ENCODE results near the gene GAL.
A peak's percentile ranks its signal among the peaks of the same experiment; 100 is the strongest.

Gene GAL

DNA sequence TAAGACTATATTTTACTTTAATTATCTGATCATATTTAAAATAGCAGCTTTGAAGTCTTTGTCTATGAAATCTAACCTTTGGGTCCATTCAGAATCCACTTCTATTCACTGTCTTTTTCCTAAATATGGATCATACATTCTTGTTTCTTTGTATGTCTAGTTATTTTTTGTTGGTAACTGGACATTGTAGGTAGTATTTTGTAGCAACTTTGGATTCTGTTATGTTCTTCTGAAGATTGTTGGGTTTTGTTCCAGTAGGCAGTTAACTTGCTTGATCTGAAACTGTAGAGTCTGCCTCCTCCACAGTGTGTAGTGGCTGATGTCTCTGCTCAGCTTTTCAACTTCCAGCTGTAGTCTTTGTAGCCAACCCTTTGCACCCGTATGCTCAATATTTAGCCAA lies 37.5 kb upstream of the GAL start:
- no peak overlapping the region for H3K4me3 ChIP-seq (ENCODE audit: control insufficient read depth in 1 of 7, extremely low read depth in 1 of 7, insufficient read depth in 4 of 7, low read depth in 2 of 7, low read length in 6 of 7)
- peaks cover 0 to 12% (median 3%) of the 10 kb centered on the region in 5 experiments for H3K27me3 ChIP-seq (replicated peaks in 2 of 5; ENCODE audit: control insufficient read depth in 4 of 5, insufficient read depth in 5 of 5, low read length in 4 of 5)
- no peak overlapping the region for H3K27ac ChIP-seq (ENCODE audit: insufficient read depth in 1 of 2, low read depth in 1 of 2, low read length in 2 of 2, poor library complexity in 1 of 2, severe bottlenecking in 2 of 2)
- DNase-seq = no peak
- peaks cover 2 to 23% (median 12%) of the 10 kb centered on the region in 5 experiments for H3K9me3 ChIP-seq (ENCODE audit: control extremely low read depth in 1 of 5, control insufficient read depth in 4 of 5, insufficient read depth in 2 of 5, low read depth in 1 of 5, low read length in 4 of 5)
- ChIA-PET CTCF (interaction anchor here (0.9 to 1.3 kb wide), 2 partner anchors 14 to 21 kb away, joined by 3 to 4 read pairs; no protein-coding TSS in a partner anchor), POLR2A (no interaction called here)
- no peaks in the 10 kb centered on the region for H3K36me3 ChIP-seq (ENCODE audit: control insufficient read depth in 4 of 4, insufficient read depth in 4 of 4, low read length in 3 of 4)
- 100% methylated on average over 1 of the region's 1 CpG for WGBS (ENCODE audit: insufficient coverage)
- no peaks in the 10 kb centered on the region for H3K4me1 ChIP-seq (ENCODE audit: control extremely low read depth in 1 of 4, control insufficient read depth in 4 of 4, insufficient read depth in 4 of 4, low read length in 3 of 4)

GRCh38 chr11:68649851-68650555 lies 34.3 kb upstream of the GAL start:
- CTCF ChIA-PET = no interaction called here
- WGBS (ENCODE audit: insufficient coverage) = 76% methylated on average over 37 of the region's 38 CpGs

GRCh38 chr11:68650801-68651200 lies 33.5 kb upstream of the GAL start:
- 96% methylated on average over 9 of the region's 14 CpGs for WGBS (ENCODE audit: insufficient coverage)
- Histone ChIP-seq H3K27ac (ENCODE audit: insufficient read depth in 1 of 2, low read depth in 1 of 2, low read length in 2 of 2, poor library complexity in 1 of 2, severe bottlenecking in 2 of 2) (no peak overlapping the region), H3K27me3 (replicated peaks in 2 of 5; ENCODE audit: control insufficient read depth in 4 of 5, insufficient read depth in 5 of 5, low read length in 4 of 5) (peaks cover 0 to 12% (median 3%) of the 10 kb centered on the region in 5 experiments), H3K4me3 (ENCODE audit: control insufficient read depth in 1 of 7, extremely low read depth in 1 of 7, insufficient read depth in 4 of 7, low read depth in 2 of 7, low read length in 6 of 7) (no peak overlapping the region), H3K9me3 (ENCODE audit: control extremely low read depth in 1 of 5, control insufficient read depth in 4 of 5, insufficient read depth in 2 of 5, low read depth in 1 of 5, low read length in 4 of 5) (peaks cover 2 to 30% (median 16%) of the 10 kb centered on the region in 5 experiments), H3K36me3 (ENCODE audit: control insufficient read depth in 4 of 4, insufficient read depth in 4 of 4, low read length in 3 of 4) (no peaks in the 10 kb centered on the region), H3K4me1 (ENCODE audit: control extremely low read depth in 1 of 4, control insufficient read depth in 4 of 4, insufficient read depth in 4 of 4, low read length in 3 of 4) (no peaks in the 10 kb centered on the region)
- DNase-seq = no peak
- POLR2A ChIA-PET = interaction anchor here (0.7 kb wide), 1 partner anchor 38 kb away, joined by 4 read pairs; no protein-coding TSS in a partner anchor
- CTCF ChIA-PET = no interaction called here

More at GRCh38 chr11:68649851-68650555, 34.3 kb upstream of the GAL start:
- Histone ChIP-seq H3K4me3 (ENCODE audit: control insufficient read depth in 1 of 7, extremely low read depth in 1 of 7, insufficient read depth in 4 of 7, low read depth in 2 of 7, low read length in 6 of 7) (no peak overlapping the region), H3K27ac (ENCODE audit: insufficient read depth in 1 of 2, low read depth in 1 of 2, low read length in 2 of 2, poor library complexity in 1 of 2, severe bottlenecking in 2 of 2) (no peak overlapping the region), H3K27me3 (replicated peaks in 2 of 5; ENCODE audit: control insufficient read depth in 4 of 5, insufficient read depth in 5 of 5, low read length in 4 of 5) (peaks cover 0 to 12% (median 3%) of the 10 kb centered on the region in 5 experiments), H3K36me3 (ENCODE audit: control insufficient read depth in 4 of 4, insufficient read depth in 4 of 4, low read length in 3 of 4) (no peaks in the 10 kb centered on the region), H3K9me3 (ENCODE audit: control extremely low read depth in 1 of 5, control insufficient read depth in 4 of 5, insufficient read depth in 2 of 5, low read depth in 1 of 5, low read length in 4 of 5) (peaks cover 2 to 24% (median 14%) of the 10 kb centered on the region in 5 experiments), H3K4me1 (ENCODE audit: control extremely low read depth in 1 of 4, control insufficient read depth in 4 of 4, insufficient read depth in 4 of 4, low read length in 3 of 4) (no peaks in the 10 kb centered on the region)
- no peak for DNase-seq
- POLR2A ChIA-PET = interaction anchor here (0.7 kb wide), 1 partner anchor 39 kb away, joined by 4 read pairs; no protein-coding TSS in a partner anchor

- ChIA-PET POLR2A (no interaction called here), CTCF (no interaction called here)
- peaks cover 0 to 12% (median 3%) of the 10 kb centered on the region in 5 experiments for H3K27me3 ChIP-seq (replicated peaks in 2 of 5; ENCODE audit: control insufficient read depth in 4 of 5, insufficient read depth in 5 of 5, low read length in 4 of 5)
- DNase-seq = peak in 1 of 3 donors; percentile 8
- WGBS (ENCODE audit: insufficient coverage) = 85% methylated on average over 18 of the region's 22 CpGs
- H3K36me3 ChIP-seq (ENCODE audit: control insufficient read depth in 4 of 4, insufficient read depth in 4 of 4, low read length in 3 of 4) = no peaks in the 10 kb centered on the region
- H3K9me3 ChIP-seq (ENCODE audit: control extremely low read depth in 1 of 5, control insufficient read depth in 4 of 5, insufficient read depth in 2 of 5, low read depth in 1 of 5, low read length in 4 of 5) = peaks cover 0 to 29% (median 16%) of the 10 kb centered on the region in 5 experiments
- no peaks in the 10 kb centered on the region for H3K4me1 ChIP-seq (ENCODE audit: control extremely low read depth in 1 of 4, control insufficient read depth in 4 of 4, insufficient read depth in 4 of 4, low read length in 3 of 4)
- H3K4me3 ChIP-seq (ENCODE audit: control insufficient read depth in 1 of 7, extremely low read depth in 1 of 7, insufficient read depth in 4 of 7, low read depth in 2 of 7, low read length in 6 of 7) = no peak overlapping the region
- H3K27ac ChIP-seq (ENCODE audit: insufficient read depth in 1 of 2, low read depth in 1 of 2, low read length in 2 of 2, poor library complexity in 1 of 2, severe bottlenecking in 2 of 2) = no peak overlapping the region
Observed at GRCh38 chr11:68651208-68651984, 32.9 kb upstream of the GAL start.

DNA sequence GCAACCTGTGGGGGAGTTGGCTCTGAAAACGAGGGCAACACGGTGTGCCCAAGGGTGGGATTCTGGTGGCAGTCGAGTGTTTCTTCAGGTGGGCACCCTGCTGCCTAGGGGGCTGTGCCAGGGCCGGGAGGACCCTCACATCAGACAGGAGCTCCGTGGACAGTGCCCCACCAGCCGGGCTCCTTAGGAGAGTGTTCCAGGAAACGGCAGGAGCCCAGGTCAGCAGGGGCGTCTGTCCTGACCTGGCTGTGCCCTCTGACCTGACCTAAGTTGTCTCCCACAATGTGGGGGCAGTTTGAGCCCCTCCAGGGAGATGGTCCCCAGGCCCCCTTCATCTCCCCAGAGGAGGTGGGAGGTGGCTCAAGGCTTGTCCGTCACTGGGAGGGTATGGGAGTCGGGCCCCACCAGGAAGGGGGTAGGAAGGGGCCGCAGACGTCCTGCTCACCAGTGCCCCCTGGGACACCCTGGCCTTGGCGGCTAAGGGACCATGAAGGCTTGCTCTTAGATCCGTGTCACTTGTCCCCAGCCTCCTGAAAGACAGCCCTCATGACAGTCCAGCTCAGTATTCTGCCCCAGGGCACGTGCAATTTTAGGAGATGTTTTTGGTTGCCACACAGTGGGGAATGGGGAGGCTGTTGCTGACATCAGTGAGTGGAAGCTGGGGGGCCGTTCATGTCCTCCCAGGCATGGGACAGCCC lies 32.2 kb upstream of the GAL start:
- POLR2A ChIA-PET = no interaction called here
- Histone ChIP-seq H3K27me3 (replicated peaks in 2 of 5; ENCODE audit: control insufficient read depth in 4 of 5, insufficient read depth in 5 of 5, low read length in 4 of 5) (peaks cover 0 to 12% (median 3%) of the 10 kb centered on the region in 5 experiments), H3K4me1 (ENCODE audit: control extremely low read depth in 1 of 4, control insufficient read depth in 4 of 4, insufficient read depth in 4 of 4, low read length in 3 of 4) (no peaks in the 10 kb centered on the region), H3K36me3 (ENCODE audit: control insufficient read depth in 4 of 4, insufficient read depth in 4 of 4, low read length in 3 of 4) (no peaks in the 10 kb centered on the region), H3K27ac (ENCODE audit: insufficient read depth in 1 of 2, low read depth in 1 of 2, low read length in 2 of 2, poor library complexity in 1 of 2, severe bottlenecking in 2 of 2) (no peak overlapping the region), H3K4me3 (ENCODE audit: control insufficient read depth in 1 of 7, extremely low read depth in 1 of 7, insufficient read depth in 4 of 7, low read depth in 2 of 7, low read length in 6 of 7) (no peak overlapping the region), H3K9me3 (ENCODE audit: control extremely low read depth in 1 of 5, control insufficient read depth in 4 of 5, insufficient read depth in 2 of 5, low read depth in 1 of 5, low read length in 4 of 5) (peaks cover 0 to 23% (median 10%) of the 10 kb centered on the region in 5 experiments)
- CTCF ChIA-PET = no interaction called here
- DNase-seq = no peak
- WGBS (ENCODE audit: insufficient coverage) = 84% methylated on average over 15 of the region's 16 CpGs

GRCh38 chr11:68652683-68653156 lies 31.6 kb upstream of the GAL start:
- DNase-seq = no peak
- Histone ChIP-seq H3K36me3 (ENCODE audit: control insufficient read depth in 4 of 4, insufficient read depth in 4 of 4, low read length in 3 of 4) (no peaks in the 10 kb centered on the region), H3K4me1 (ENCODE audit: control extremely low read depth in 1 of 4, control insufficient read depth in 4 of 4, insufficient read depth in 4 of 4, low read length in 3 of 4) (no peaks in the 10 kb centered on the region), H3K9me3 (ENCODE audit: control extremely low read depth in 1 of 5, control insufficient read depth in 4 of 5, insufficient read depth in 2 of 5, low read depth in 1 of 5, low read length in 4 of 5) (peaks cover 0 to 17% (median 5%) of the 10 kb centered on the region in 5 experiments), H3K27me3 (replicated peaks in 2 of 5; ENCODE audit: control insufficient read depth in 4 of 5, insufficient read depth in 5 of 5, low read length in 4 of 5) (peaks cover 0 to 12% (median 3%) of the 10 kb centered on the region in 5 experiments), H3K4me3 (ENCODE audit: control insufficient read depth in 1 of 7, extremely low read depth in 1 of 7, insufficient read depth in 4 of 7, low read depth in 2 of 7, low read length in 6 of 7) (no peak overlapping the region), H3K27ac (ENCODE audit: insufficient read depth in 1 of 2, low read depth in 1 of 2, low read length in 2 of 2, poor library complexity in 1 of 2, severe bottlenecking in 2 of 2) (no peak overlapping the region)
- ChIA-PET POLR2A (no interaction called here), CTCF (no interaction called here)
- 87% methylated on average over 11 of the region's 12 CpGs for WGBS (ENCODE audit: insufficient coverage)
